COLO668 (cell line): ENCODE measurements around the gene HOXA5.

Experiments used
- DNase-seq: peaks from one replicate; lab custom pipeline; 2025; ENCODE audit not compliant: unreplicated experiment; lab: John Stamatoyannopoulos, UW

Gene HOXA5

DNA sequence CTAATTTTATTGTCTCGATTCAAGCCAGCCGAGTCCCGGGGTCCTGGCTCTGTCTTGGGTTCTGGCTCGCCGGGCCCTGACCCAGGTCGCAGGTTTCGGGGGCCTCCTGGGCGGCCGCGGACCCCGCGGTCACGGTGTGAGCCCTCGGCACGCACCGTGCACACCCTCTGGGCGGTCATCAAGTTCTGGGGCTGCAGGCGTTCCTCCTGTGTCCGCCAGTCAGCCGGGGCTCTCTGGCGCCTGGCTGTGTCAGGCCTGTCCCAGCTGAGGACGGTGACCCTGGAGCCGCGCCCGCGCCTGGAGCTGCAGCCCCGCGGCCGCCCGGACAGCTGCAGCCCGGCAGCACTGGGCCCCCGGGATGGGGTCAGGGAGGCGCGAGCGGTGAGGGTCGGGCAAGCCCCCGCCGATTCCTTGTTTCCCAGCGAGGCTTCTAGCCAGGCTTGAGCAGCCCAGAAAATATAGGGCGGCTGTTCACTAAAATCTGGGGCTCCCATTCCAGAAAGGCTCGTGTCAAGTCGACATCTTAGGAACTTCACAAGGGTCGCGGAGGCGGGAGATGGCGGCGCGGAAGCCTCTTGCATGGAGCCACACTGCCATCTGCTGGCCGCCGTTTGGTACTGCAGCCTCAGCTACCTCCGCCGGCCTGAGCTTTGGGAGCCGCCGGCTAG, 17.2 kb upstream of the HOXA5 start:
- peak; percentile 91 for DNase-seq

DNA sequence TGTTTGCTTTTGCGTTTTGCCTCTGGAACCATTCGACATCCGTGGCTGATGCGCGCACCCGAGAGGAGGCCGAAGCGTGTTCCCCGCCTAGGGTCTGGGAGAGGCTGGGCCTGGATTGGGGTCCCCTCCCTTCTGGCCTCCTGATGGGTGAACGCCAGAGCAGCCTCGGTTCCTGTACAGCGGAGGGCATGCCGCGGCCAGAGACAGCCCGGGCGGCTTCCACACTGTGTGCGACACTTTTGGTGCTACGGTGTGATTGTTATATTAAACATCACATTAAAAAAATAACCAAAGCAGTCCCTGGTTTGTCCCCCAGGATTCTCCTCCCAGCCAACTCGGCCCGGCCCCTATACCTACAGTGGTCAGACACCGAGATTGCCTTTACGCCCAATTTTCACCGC, 16.7 kb upstream of the HOXA5 start:
- DNase-seq: no peak

DNA sequence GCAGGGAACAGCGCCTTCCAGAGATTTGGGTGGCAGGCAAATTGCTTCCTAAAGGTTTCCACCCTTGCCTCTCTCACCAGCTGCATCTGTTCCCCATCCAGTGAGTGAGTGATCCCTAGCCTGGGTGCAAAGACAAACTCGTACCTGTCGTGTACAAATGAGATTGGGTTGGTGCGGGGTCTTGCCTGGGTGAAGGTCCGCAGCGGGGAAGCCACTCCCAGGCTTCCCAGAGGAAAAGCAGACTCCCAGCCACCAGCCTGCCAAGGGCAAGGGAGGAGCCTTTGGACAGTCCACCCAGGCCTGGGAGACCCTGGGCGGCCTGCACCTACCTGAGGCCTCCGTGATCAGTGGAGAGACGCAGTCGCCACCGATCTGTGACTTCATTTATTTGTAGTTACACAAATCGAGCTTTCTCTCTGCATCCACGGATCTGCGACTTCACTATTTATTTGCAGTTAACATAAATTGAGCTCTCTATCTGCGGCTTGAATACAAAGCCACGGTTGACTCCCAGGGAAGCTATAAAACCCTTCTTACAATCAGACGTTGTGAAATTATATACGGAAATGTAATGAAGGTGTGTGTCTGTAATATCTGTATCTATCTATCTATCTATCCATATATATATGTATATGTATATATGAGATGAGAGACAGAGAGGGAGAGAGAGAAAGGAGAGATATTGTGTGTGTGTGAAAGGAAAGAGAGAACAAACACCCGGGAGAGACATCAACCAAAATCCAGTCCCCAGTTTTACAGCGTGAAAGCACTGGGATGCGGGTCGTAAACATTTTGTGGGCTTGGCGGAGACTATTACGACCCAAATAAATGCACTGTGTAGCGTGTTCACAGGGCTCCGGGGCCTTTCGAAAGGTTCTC, 16.0 kb upstream of the HOXA5 start:
- no peak for DNase-seq

DNA sequence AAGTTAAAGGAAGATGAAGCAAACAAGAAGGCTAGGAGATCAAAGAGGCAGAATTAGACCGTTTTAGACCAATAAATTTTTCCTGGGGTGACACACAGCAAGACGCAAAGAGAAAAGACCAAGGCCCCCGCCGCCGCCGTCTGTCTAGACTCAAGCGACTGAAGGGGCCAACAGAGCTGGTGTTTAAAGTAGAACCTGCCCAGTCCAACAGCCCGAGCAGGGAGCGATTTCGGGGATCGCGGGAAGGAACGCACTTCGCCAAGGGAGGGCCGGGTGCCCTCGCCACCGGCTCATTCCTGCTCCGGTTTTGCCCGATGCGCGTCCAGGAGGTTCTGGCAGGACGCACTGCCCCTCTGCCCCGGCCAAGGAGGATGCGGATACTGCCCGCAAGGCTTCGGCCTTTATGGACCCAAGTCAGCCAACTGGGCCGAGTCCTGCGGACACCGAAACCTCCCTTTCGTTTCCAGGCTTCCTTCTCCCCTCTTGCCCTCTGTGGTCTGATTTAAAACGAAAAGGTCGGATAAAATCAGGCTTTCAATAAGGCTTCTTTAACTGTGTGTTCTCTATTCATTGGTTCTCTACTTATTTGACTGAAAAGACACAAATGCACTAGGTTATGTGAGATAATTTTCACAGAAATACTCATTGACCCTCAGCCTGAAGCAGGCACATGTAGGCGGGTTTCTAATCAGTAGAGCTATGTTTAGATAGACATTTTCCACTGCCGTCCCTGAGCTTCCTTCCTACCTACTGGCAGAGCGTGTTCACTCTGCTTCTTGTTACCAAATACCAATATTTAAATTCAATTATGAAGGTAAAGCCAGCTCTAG, 15.2 kb upstream of the HOXA5 start:
- no peak for DNase-seq

DNA sequence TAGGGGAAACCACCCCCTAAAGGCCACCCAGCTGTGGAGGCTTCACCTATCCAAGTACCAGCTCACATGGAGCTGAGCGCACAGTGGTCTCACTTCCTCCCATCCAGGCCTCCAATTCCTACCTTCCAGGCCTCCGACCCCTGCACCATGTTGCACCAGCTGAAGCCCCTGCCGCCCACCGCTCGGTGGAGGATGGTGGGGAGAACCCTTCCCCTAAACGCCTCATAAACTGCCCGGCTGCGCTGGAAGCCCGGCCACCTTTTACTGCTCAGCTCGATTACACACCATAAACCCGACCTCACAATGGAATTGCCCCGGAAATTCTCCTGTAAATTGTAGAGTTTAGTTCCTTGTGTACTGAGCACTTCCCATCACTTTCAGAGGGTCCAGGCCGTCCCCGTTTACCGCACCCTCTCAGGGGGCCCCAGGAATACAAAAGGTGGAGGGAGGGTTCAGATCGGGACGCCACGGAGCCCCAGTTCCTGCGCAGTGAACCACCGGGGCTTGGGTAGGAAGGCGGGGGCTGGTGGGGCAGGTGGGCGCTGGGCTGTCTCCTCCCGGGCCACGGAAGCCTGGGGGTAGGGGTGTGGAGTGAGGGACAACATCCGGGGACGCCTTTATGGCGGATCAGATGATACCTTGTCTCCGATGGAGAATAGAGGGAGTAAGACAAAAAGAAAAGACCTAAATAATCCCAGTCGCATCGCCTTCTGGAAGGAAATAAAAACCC, 14.4 kb upstream of the HOXA5 start:
- DNase-seq: no peak

DNA sequence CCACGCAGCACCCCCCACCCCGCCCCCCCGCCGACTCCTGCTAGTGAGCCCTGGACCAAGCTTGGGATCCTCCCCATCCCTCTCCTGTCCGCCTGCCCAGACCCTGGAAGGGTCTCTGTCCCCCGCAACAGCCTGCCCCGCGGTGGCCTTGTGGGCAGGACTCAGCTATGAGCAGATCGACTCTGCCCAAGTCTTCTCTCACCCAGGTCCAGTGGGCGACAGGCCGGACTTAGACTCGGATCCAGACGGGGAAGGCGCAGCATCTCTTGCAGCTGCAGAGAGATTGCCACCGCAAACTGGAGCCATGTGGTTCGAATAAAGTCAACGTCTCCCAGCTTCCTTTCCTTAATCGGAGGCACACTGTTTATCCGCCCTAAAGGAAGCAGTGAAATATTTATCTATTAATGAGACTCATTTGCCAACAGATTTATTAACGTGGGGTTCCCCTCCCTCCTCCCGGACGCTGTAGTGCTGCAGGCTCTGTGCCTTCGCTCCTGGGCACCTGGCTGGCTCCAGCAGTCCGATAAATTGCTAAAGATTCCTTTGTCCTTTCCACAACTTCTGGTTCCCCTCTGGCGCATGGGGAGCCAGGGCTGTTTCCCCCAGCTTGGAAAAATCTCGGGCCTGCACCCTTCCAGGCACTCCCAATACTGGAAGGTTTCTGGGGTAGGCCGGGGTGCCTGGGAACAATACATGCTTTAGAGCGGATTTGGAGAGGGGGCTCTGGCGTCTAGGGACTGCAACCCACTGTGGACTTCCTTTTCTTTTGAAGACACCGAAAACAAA, 13.6 kb upstream of the HOXA5 start:
- DNase-seq: no peak

DNA sequence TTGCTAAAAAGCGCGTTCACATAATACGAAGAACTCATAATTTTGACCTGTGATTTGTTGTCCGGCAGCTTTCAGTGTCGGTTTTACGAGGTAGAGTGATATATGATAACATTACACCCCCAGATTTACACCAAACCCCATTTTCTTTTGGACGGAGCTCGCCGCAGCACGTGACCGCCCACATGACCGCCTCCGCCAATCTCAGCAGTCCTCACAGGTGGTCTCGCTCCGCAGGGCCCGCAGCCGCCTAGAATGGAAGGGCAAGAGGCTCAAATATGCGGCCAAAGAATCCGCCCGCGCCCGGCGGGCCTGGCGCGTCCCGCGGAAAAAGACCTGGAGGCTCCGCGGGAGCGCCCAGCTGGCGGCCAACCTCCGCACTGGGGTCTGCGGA, 13.0 kb upstream of the HOXA5 start, which contains the start of gene HOXA7:
Gene HOXA7 (minus strand): TSS at position 168 of the 391 bp plus-strand sequence. CDS start 130 bp downstream, at position 38.
- no peak for DNase-seq

DNA sequence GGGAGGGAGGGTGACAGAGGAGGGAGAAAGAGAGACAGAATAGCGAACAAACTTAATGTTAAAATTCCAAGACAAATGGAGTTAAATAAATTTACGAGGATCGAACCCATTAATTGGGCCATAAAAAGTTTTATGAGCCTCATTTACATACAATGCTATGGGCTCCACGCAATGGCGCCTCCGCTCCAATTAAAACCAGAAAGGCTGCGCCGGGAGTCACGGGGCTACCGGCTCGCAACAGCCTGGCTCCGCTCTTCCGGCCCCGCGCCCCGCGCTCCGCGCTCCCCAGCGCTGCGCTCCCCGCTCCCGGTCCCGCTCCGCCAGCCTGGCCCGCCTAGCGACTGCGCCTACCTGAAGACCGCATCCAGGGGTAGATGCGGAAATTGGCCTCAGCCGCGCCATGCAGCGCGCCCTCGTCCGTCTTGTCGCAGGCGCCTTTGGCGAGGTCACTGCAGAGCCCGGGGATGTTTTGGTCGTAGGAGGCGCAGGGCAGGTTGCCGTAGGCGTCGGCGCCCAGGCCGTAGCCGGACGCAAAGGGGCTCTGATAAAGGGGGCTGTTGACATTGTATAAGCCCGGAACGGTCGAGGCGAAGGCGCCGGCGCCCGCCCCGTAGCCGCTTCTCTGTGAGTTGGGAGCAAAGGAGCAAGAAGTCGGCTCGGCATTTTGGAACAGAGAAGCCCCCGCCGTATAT, 12.5 kb upstream of the HOXA5 start:
- no peak for DNase-seq

DNA sequence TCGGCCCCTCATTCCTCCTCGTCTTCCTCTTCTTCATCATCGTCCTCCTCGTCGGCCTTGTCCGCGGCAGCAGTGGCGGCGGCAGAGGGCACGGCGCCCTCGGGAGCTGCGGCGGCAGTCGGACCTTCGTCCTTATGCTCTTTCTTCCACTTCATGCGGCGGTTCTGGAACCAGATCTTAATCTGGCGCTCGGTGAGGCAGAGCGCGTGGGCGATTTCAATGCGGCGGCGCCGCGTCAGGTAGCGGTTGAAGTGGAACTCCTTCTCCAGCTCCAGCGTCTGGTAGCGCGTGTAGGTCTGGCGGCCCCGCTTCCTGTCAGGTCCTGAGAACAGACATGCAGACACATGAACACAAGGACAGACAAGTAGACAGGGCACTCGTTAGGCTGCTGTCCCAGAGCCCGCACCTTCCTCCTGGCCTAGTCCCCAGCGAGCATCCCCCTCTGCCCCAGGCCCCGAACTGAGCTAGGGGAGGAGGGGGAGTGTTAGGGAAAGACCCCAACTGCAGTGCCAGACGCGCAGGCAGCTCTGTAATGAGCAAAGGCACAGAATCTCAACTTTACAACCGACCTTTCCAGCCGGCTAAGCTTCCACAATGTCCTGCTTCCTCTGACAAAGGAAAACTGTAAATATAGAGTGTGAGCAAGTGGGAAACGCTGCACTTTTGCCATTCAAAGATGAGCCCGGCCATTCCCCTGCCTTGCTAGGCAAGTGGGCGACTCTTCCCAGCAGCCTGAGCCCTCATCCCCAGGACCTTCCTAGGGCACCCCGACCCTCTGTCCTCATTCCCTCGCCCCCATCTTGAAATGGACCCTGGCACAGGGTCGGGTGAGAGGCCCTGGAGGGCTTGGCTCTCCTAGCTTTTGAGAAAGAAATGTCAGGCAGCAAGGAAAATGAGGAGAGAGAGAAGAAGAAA, 11.7 kb upstream of the HOXA5 start:
- DNase-seq: no peak

DNA sequence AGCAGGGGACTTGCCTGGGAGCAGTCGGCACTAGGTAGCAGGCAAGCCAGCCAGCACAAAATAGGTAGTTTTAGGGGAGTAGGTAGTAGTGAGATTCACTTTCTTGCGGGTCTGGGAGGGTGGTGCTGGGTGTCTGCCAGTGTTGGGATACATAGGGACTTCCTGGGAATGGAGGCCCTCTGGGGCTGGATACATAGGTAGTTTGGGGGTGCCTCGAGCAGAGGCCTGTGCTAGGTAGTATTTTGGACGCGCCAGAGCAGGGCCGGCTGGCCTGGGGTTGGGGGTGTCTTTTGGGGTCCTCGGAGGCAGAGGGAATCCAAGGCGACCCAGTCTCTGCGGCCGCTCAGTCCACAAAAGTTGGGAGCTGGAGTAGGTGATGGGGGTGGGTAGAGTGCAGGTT, 10.9 kb upstream of the HOXA5 start:
- DNase-seq: no peak

DNA sequence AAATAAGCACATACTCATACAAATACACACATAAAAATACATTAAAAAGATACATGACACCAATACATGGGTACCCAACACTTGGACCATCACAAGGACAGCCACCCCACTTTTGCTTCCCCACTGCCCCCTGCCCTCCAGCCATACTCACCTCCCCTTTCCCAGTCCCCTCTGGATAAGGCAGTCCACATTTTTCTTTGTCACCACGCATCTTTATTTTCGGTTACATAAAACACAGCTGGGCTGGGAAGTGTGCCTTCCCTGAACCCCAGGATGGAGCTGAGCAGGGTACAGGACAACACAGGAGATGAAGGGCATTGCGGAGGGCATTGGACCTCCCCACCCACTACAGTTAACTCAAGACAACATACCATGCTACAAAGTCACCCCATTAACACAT, 10.0 kb upstream of the HOXA5 start:
- no peak for DNase-seq

DNA sequence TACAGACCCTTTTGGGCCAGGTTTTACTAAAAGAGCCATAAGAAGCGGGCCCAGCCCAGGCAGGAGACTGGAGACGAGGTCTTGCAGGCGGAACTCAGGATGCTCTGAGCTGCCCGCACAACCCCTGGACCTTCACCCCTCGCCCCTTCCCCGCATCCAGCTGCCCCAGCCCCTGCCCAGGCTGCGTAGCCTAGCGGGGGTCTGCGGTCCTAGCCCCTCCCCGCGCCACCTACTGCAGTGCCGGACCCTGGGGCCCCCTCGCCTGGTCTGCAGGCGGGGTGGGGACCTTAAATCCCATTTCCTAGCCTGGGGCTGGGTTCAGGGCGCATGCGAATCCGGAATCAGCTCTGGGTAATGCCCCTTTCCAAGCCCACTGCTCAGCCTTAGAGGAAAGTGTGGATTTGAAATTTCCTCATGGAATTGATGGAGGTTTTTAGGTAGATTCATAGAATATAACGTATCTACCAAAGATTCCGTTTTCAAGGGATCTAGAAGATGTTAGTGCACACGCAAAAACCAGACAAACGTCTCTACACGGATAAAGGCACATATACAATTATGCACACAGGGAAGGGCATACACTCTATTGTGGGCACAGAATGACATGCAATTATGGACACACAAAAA, 9.4 kb upstream of the HOXA5 start:
- no peak for DNase-seq

DNA sequence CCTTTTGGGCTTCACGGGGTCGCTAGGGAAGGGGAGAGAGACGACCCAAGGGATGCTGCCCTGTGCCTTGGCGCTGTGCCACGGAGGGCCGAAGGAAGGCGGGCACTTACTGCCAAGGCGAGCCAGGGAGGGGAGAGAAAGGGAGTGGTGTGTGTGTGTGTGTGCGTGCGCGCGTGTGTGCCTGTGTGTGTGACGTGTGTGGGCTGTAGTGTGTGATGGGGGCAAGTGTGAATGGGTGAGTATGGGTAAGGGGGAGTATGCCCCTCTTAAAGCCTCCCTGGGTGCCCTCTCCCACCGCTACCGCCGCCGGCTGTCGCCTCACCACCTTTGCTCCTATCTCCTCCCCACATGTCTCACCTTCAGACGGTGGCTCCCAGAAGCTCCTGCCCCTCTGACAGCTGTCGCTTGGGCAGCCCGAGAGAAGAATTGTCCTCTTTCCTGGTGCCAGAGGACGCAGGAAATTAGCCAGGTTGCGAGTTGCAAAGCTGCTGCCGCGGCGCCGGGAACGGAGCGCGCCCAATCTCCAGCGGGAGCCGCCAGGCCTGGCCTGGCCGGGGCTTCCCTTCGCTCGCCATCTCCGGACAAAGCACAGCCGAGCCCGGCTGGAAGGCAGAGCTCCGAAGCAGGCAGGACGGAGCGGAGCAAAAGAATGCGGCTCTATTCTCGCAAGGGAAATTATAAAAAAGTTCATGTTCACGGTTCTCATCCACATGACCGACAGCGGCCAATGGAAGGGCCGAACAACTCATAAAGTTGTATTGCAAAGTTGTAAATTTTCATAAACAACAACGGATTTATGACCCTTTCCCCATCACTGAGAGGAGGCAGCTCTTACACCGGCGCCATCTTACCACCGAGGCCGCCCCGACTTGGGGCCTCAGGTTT, 8.7 kb upstream of the HOXA5 start, which contains the start of gene HOXA3:
Gene HOXA3 (minus strand): TSS at position 653 of the 885 bp plus-strand sequence. CDS start 41,943 bp downstream, outside the sequence.
- DNase-seq: no peak

DNA sequence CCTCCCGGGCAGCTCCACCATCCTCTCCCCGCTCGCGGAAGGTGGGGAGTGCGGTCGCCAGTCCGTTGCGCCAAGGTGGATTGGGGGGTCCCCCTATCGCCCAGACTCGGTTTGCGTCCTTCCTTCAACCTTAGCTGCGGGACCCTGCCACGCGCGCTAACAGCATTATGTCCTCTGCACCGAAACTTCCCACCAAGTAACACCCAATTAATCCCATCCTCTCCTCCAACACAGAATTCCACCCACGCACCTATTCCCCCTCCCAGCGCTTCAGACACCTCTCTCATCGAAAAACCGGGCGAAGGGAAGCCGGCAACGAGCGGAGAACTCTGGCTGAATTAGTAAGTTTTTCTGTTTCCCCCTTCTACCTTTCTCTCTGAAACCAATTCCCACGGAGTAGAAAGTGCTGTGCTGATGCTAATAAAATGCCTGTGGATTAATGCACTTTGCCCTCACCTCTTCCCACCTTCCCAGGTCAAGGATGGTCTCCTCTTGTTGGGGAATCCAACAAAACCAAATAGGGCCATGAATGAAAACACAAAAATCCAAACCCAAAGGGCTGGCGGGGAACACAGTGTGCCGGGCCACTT, 8.0 kb upstream of the HOXA5 start:
- DNase-seq: no peak

DNA sequence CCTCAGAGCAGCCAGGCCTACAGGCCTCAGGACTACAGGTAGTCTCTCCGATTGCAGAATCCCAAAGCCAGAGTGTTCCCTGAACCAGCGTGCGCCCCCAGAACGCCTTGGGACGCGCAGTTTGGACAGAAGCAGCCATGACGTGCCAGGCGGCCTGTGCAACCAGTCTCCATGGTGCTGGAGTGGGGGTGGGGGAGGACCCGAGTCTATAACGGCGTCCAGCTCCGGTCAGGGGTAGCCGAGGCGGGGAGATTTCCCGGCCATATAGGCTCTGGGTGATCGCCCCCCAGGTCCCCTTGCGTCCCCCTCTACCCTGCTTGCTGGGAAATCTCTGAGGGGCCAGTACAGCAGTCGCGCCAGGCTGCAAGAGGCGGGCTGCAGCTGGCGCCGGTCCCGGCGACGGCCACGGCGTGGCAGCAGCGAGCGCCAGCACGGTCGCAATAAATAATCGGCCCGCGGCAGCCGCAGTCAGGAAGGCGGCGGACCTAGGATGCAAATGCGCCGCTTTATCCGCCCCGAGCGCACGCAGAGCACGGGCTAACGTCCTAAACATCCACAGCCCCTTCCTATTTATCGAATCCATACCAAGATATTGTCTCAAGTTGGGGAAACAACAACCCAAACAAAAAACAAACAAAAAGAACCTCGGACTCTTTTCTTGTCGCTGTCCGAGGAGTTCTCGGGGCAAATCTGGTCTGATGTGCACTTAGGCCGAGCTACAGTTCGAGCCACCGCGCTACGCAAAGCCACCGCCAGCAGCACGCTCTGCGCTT, 7.3 kb upstream of the HOXA5 start:
- peak; percentile 95 for DNase-seq
